ENCODE data around the gene UBE3B. TPM values are rescaled to one million over a fixed set of nuclear protein-coding genes. Genes with fewer than 3 reads are reported as not detected.

Gene UBE3B
- total and polyA plus RNA-seq, 2 donors (not counting 1 experiment from before 2014, with no cell fraction given), result 27.2 to 49.7 TPM

DNA sequence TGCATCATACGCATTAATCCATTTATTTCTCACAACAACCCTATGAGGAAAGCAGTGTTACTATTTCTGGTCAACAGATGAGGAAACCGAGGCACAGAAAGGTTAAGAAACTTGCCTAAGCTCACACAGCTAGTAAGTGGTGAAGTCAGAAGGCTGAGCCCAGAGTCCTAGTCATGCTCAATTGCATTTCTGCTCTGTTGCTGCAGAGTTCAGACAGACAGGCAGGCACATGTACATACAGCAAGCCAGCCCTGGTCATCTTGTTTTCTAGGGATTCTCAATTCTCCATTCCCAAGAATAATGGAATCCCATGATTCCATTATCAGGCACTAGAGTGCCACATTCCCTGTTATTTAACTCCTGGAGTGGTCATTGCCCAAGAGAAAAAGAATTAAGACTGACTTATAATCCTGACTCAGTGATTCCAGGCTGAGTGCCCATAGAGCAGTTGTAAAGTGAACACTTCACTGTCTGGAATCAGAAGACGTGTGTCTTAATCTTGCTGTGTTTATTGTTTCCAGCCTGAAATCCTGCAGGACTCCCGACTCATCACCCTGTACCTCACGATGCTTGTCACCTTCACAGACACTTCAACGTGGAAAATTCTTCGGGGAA, 10.7 kb downstream of the UBE3B start:
- H2AFZ ChIP-seq (ENCODE audit: low read length), result no peak overlapping the region
- no peak overlapping the region for H3K27ac ChIP-seq (ENCODE audit: insufficient read depth, low read length)
- H3K27me3 ChIP-seq (ENCODE audit: control insufficient read depth, insufficient read depth, low read length), result no peaks in the 10 kb centered on the region
- no peak overlapping the region for H3K9ac ChIP-seq (ENCODE audit: insufficient read depth, low read length)
- H3K9me3 ChIP-seq (ENCODE audit: control insufficient read depth, insufficient read depth, low read depth, low read length), result no peaks in the 10 kb centered on the region
- TF ChIP-seq, protein P1, sequence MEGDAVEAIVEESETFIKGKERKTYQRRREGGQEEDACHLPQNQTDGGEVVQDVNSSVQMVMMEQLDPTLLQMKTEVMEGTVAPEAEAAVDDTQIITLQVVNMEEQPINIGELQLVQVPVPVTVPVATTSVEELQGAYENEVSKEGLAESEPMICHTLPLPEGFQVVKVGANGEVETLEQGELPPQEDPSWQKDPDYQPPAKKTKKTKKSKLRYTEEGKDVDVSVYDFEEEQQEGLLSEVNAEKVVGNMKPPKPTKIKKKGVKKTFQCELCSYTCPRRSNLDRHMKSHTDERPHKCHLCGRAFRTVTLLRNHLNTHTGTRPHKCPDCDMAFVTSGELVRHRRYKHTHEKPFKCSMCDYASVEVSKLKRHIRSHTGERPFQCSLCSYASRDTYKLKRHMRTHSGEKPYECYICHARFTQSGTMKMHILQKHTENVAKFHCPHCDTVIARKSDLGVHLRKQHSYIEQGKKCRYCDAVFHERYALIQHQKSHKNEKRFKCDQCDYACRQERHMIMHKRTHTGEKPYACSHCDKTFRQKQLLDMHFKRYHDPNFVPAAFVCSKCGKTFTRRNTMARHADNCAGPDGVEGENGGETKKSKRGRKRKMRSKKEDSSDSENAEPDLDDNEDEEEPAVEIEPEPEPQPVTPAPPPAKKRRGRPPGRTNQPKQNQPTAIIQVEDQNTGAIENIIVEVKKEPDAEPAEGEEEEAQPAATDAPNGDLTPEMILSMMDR (conservative IDR thresholded peaks at IDR 0.05 in 1 of 2, IDR thresholded peaks at IDR 0.05 in 1 of 2; ENCODE audit: low read depth in 1 of 2, low read length in 2 of 2), result no peak
- TF ChIP-seq EZH2 (IDR thresholded peaks at IDR 0.05; ENCODE audit: low read length, missing control alignments), result no peak
- no peaks in the 10 kb centered on the region for H3K79me2 ChIP-seq (ENCODE audit: control insufficient read depth, insufficient read depth, low read length)
- H3K4me3 ChIP-seq (replicated peaks in 1 of 4; ENCODE audit: control extremely low read depth in 1 of 4, insufficient read depth in 1 of 4, low read depth in 3 of 4, low read length in 4 of 4), result no peak overlapping the region
- H3K4me2 ChIP-seq (ENCODE audit: extremely low read depth, insufficient read depth, low read length), result no peak overlapping the region
- H4K20me1 ChIP-seq (ENCODE audit: control insufficient read depth, extremely low read depth, insufficient read depth, low read length), result no peaks in the 10 kb centered on the region
- DNase-seq (ENCODE audit: low read depth in 2 of 2), result no peak
- H3K4me1 ChIP-seq (ENCODE audit: control insufficient read depth, extremely low read depth, insufficient read depth, low read length), result no peaks in the 10 kb centered on the region
- H3K36me3 ChIP-seq (ENCODE audit: control insufficient read depth, insufficient read depth, low read length), result peaks cover 28% of the 10 kb centered on the region

- Histone ChIP-seq H2AFZ (ENCODE audit: low read length) (no peak overlapping the region), H4K20me1 (ENCODE audit: control insufficient read depth, extremely low read depth, insufficient read depth, low read length) (no peaks in the 10 kb centered on the region), H3K79me2 (ENCODE audit: control insufficient read depth, insufficient read depth, low read length) (no peaks in the 10 kb centered on the region), H3K36me3 (ENCODE audit: control insufficient read depth, insufficient read depth, low read length) (peaks cover 28% of the 10 kb centered on the region), H3K4me2 (ENCODE audit: extremely low read depth, insufficient read depth, low read length) (no peak overlapping the region), H3K4me1 (ENCODE audit: control insufficient read depth, extremely low read depth, insufficient read depth, low read length) (no peaks in the 10 kb centered on the region), H3K27me3 (ENCODE audit: control insufficient read depth, insufficient read depth, low read length) (no peaks in the 10 kb centered on the region), H3K4me3 (replicated peaks in 1 of 4; ENCODE audit: control extremely low read depth in 1 of 4, insufficient read depth in 1 of 4, low read depth in 3 of 4, low read length in 4 of 4) (no peak overlapping the region), H3K9me3 (ENCODE audit: control insufficient read depth, insufficient read depth, low read depth, low read length) (no peaks in the 10 kb centered on the region), H3K27ac (ENCODE audit: insufficient read depth, low read length) (no peak overlapping the region), H3K9ac (ENCODE audit: insufficient read depth, low read length) (no peak overlapping the region)
- no peak for DNase-seq (ENCODE audit: low read depth in 2 of 2)
- TF ChIP-seq EZH2 (IDR thresholded peaks at IDR 0.05; ENCODE audit: low read length, missing control alignments), result no peak
- TF ChIP-seq, protein P1 (conservative IDR thresholded peaks at IDR 0.05 in 1 of 2, IDR thresholded peaks at IDR 0.05 in 1 of 2; ENCODE audit: low read depth in 1 of 2, low read length in 2 of 2), result no peak
Measured at GRCh38 chr12:109489016-109489954, 11.9 kb downstream of the UBE3B start.

GRCh38 chr12:109489955-109490565, 12.6 kb downstream of the UBE3B start:
- no peak for TF ChIP-seq EZH2 (IDR thresholded peaks at IDR 0.05; ENCODE audit: low read length, missing control alignments)
- TF ChIP-seq, protein P1 (conservative IDR thresholded peaks at IDR 0.05 in 1 of 2, IDR thresholded peaks at IDR 0.05 in 1 of 2; ENCODE audit: low read depth in 1 of 2, low read length in 2 of 2), result no peak
- no peaks in the 10 kb centered on the region for H4K20me1 ChIP-seq (ENCODE audit: control insufficient read depth, extremely low read depth, insufficient read depth, low read length)
- peaks cover 26% of the 10 kb centered on the region for H3K36me3 ChIP-seq (ENCODE audit: control insufficient read depth, insufficient read depth, low read length)
- H2AFZ ChIP-seq (ENCODE audit: low read length), result no peak overlapping the region
- H3K4me2 ChIP-seq (ENCODE audit: extremely low read depth, insufficient read depth, low read length), result no peak overlapping the region
- H3K9me3 ChIP-seq (ENCODE audit: control insufficient read depth, insufficient read depth, low read depth, low read length), result no peaks in the 10 kb centered on the region
- H3K4me3 ChIP-seq (replicated peaks in 1 of 4; ENCODE audit: control extremely low read depth in 1 of 4, insufficient read depth in 1 of 4, low read depth in 3 of 4, low read length in 4 of 4), result no peak overlapping the region
- no peak overlapping the region for H3K9ac ChIP-seq (ENCODE audit: insufficient read depth, low read length)
- no peak overlapping the region for H3K27ac ChIP-seq (ENCODE audit: insufficient read depth, low read length)
- H3K27me3 ChIP-seq (ENCODE audit: control insufficient read depth, insufficient read depth, low read length), result no peaks in the 10 kb centered on the region
- no peaks in the 10 kb centered on the region for H3K79me2 ChIP-seq (ENCODE audit: control insufficient read depth, insufficient read depth, low read length)
- no peaks in the 10 kb centered on the region for H3K4me1 ChIP-seq (ENCODE audit: control insufficient read depth, extremely low read depth, insufficient read depth, low read length)
- no peak for DNase-seq (ENCODE audit: low read depth in 2 of 2)

Data from fibroblast of lung (primary cell).